Activated naive CD8-positive, alpha-beta T cell treated with anti-CD3 and anti-CD28 coated beads, Interleukin-2, amount 10 ng/mL, durations not matched to agents 7 days and 5 days (primary cell): ENCODE data around the gene UBXN10. TPM values are rescaled to one million over a fixed set of nuclear protein-coding genes. Genes with fewer than 3 reads are reported as not detected.

Experiments
- ATAC-seq: fragments of 150-1000 bp; cut with Tn5 transposase; one replicate; pipeline ENCODE4 v1.10.0; 2021; ENCODE audit warnings: low read depth, moderate library complexity
- POLR2A ChIA-PET: fragments of 350-600 bp; sonication (Branson Sonifier 250); formaldehyde crosslinking; loops from one replicate; lab custom pipeline; 2021; ENCODE audit warnings: antibody characterized with exemption; lab: Charles Lee
- DNase-seq: peaks from one replicate; pipeline ENCODE4 v3.0.0; 2021
- H3K27ac Mint-ChIP-seq: one replicate; pipeline ENCODE4 v1.8.0; 2022; ENCODE audit warnings: mild to moderate bottlenecking, mixed read lengths
- H3K27me3 Mint-ChIP-seq: one replicate; pipeline ENCODE4 v1.8.0; 2022; ENCODE audit warnings: mild to moderate bottlenecking, moderate library complexity, mixed read lengths
- H3K36me3 Mint-ChIP-seq: one replicate; pipeline ENCODE4 v1.8.0; 2021; ENCODE audit warnings: mild to moderate bottlenecking, mixed read lengths
- H3K4me1 Mint-ChIP-seq: one replicate; pipeline ENCODE4 v1.8.0; 2021; ENCODE audit warnings: mixed read lengths
- H3K4me3 Mint-ChIP-seq: one replicate; pipeline ENCODE4 v1.8.0; 2022; ENCODE audit warnings: mild to moderate bottlenecking, moderate library complexity, mixed read lengths
- H3K9me3 Mint-ChIP-seq: one replicate; pipeline ENCODE4 v1.8.0; 2021; ENCODE audit warnings: mixed read lengths
- total RNA-seq, 2 experiments: library from RNA; stranded (reverse); gene quantifications; one replicate each; pipeline ENCODE4 v1.2.3, GENCODE V29; 2021

UBXN10 gene
- total RNA-seq, 2 experiments from 2014 or later, result 0.23 to 0.28 TPM

- H3K27me3 Mint-ChIP-seq, result peaks cover 4% of the 10 kb centered on the region
- POLR2A ChIA-PET, result no interaction called here
These were observed 37.9 kb upstream of the UBXN10 start for GRCh38 chr1:20147846-20148570.

GRCh38 chr1:20148571-20149500, 37.1 kb upstream of the UBXN10 start:
- Mint-ChIP-seq H3K27me3 (peaks cover 4% of the 10 kb centered on the region), H3K4me1 (peaks cover 3% of the 10 kb centered on the region), H3K9me3 (no peaks in the 10 kb centered on the region), H3K4me3 (no peak overlapping the region), H3K36me3 (no peaks in the 10 kb centered on the region), H3K27ac (no peak overlapping the region)
- DNase-seq, result no peak
- no peak for ATAC-seq
- POLR2A ChIA-PET, result no interaction called here

More at GRCh38 chr1:20147846-20148570, 37.9 kb upstream of the UBXN10 start:
- peaks cover 3% of the 10 kb centered on the region for H3K4me1 Mint-ChIP-seq
- no peaks in the 10 kb centered on the region for H3K9me3 Mint-ChIP-seq
- no peaks in the 10 kb centered on the region for H3K36me3 Mint-ChIP-seq
- no peak overlapping the region for H3K27ac Mint-ChIP-seq
- DNase-seq, result no peak
- no peak overlapping the region for H3K4me3 Mint-ChIP-seq
- no peak for ATAC-seq

GRCh38 chr1:20149601-20150325, 36.1 kb upstream of the UBXN10 start:
- Mint-ChIP-seq H3K36me3 (no peaks in the 10 kb centered on the region), H3K27me3 (peaks cover 2% of the 10 kb centered on the region), H3K4me1 (peaks cover 11% of the 10 kb centered on the region), H3K4me3 (no peak overlapping the region), H3K9me3 (no peaks in the 10 kb centered on the region), H3K27ac (no peak overlapping the region)
- POLR2A ChIA-PET, result no interaction called here
- DNase-seq, result no peak
- ATAC-seq, result no peak

- POLR2A ChIA-PET, result no interaction called here
- no peaks in the 10 kb centered on the region for H3K9me3 Mint-ChIP-seq
- DNase-seq (no peak), ATAC-seq (no peak)
- H3K4me3 Mint-ChIP-seq, result no peak overlapping the region
- H3K36me3 Mint-ChIP-seq, result no peaks in the 10 kb centered on the region
- H3K27me3 Mint-ChIP-seq, result peaks cover 2% of the 10 kb centered on the region
- H3K4me1 Mint-ChIP-seq, result peaks cover 13% of the 10 kb centered on the region
- H3K27ac Mint-ChIP-seq, result no peak overlapping the region
These were observed 35.6 kb upstream of the UBXN10 start for GRCh38 chr1:20150326-20150705.

GRCh38 chr1:20150969-20151368, 34.9 kb upstream of the UBXN10 start:
- Mint-ChIP-seq H3K27ac (no peak overlapping the region), H3K4me3 (no peak overlapping the region), H3K36me3 (no peaks in the 10 kb centered on the region), H3K4me1 (peaks cover 13% of the 10 kb centered on the region), H3K9me3 (no peaks in the 10 kb centered on the region), H3K27me3 (peaks cover 2% of the 10 kb centered on the region)
- DNase-seq, result no peak
- POLR2A ChIA-PET, result no interaction called here
- ATAC-seq, result no peak

GRCh38 chr1:20151906-20152598, 33.8 kb upstream of the UBXN10 start:
- ATAC-seq (peak; percentile 91), DNase-seq (peak; percentile 81)
- Mint-ChIP-seq H3K27me3 (peaks cover 2% of the 10 kb centered on the region), H3K36me3 (no peaks in the 10 kb centered on the region), H3K4me3 (peak overlapping the region; percentile 72), H3K9me3 (no peaks in the 10 kb centered on the region), H3K4me1 (peaks cover 13% of the 10 kb centered on the region), H3K27ac (peak overlapping the region; percentile 54)
- POLR2A ChIA-PET, result no interaction called here

- POLR2A ChIA-PET, result interaction anchor here (0.7 kb wide), 1 partner anchor 226 kb away, joined by 3 read pairs; no protein-coding TSS in a partner anchor
- DNase-seq (no peak), ATAC-seq (no peak)
- peaks cover 13% of the 10 kb centered on the region for H3K4me1 Mint-ChIP-seq
- peaks cover 2% of the 10 kb centered on the region for H3K27me3 Mint-ChIP-seq
- H3K9me3 Mint-ChIP-seq, result no peaks in the 10 kb centered on the region
- H3K27ac Mint-ChIP-seq, result peak overlapping the region; percentile 54
- no peaks in the 10 kb centered on the region for H3K36me3 Mint-ChIP-seq
- peak overlapping the region; percentile 72 for H3K4me3 Mint-ChIP-seq
These were observed 33.3 kb upstream of the UBXN10 start for GRCh38 chr1:20152599-20152930.

GRCh38 chr1:20153000-20153418, 32.9 kb upstream of the UBXN10 start:
- H3K9me3 Mint-ChIP-seq, result no peaks in the 10 kb centered on the region
- H3K27me3 Mint-ChIP-seq, result peaks cover 2% of the 10 kb centered on the region
- ATAC-seq (no peak), DNase-seq (peak; percentile 24)
- H3K27ac Mint-ChIP-seq, result no peak overlapping the region
- no peak overlapping the region for H3K4me3 Mint-ChIP-seq
- H3K4me1 Mint-ChIP-seq, result peaks cover 13% of the 10 kb centered on the region
- H3K36me3 Mint-ChIP-seq, result no peaks in the 10 kb centered on the region
- POLR2A ChIA-PET, result interaction anchor here (0.7 kb wide), 1 partner anchor 227 kb away, joined by 3 read pairs; no protein-coding TSS in a partner anchor

GRCh38 chr1:20154301-20154831, 31.5 kb upstream of the UBXN10 start:
- Mint-ChIP-seq H3K9me3 (peaks cover 2% of the 10 kb centered on the region), H3K27ac (peak overlapping the region; percentile 74), H3K27me3 (peaks cover 2% of the 10 kb centered on the region), H3K4me3 (peak overlapping the region; percentile 33), H3K36me3 (no peaks in the 10 kb centered on the region), H3K4me1 (peaks cover 13% of the 10 kb centered on the region)
- ATAC-seq (no peak), DNase-seq (peak; percentile 27)
- POLR2A ChIA-PET, result no interaction called here

GRCh38 chr1:20158358-20159070, 27.4 kb upstream of the UBXN10 start:
- H3K36me3 Mint-ChIP-seq, result no peaks in the 10 kb centered on the region
- peaks cover 10% of the 10 kb centered on the region for H3K9me3 Mint-ChIP-seq
- H3K27me3 Mint-ChIP-seq, result no peaks in the 10 kb centered on the region
- H3K4me3 Mint-ChIP-seq, result no peak overlapping the region
- peaks cover 10% of the 10 kb centered on the region for H3K4me1 Mint-ChIP-seq
- ATAC-seq (no peak), DNase-seq (no peak)
- H3K27ac Mint-ChIP-seq, result no peak overlapping the region
- POLR2A ChIA-PET, result no interaction called here

GRCh38 chr1:20160034-20160433, 25.9 kb upstream of the UBXN10 start:
- no peak overlapping the region for H3K27ac Mint-ChIP-seq
- peaks cover 11% of the 10 kb centered on the region for H3K9me3 Mint-ChIP-seq
- H3K27me3 Mint-ChIP-seq, result no peaks in the 10 kb centered on the region
- DNase-seq (no peak), ATAC-seq (no peak)
- POLR2A ChIA-PET, result no interaction called here
- H3K36me3 Mint-ChIP-seq, result no peaks in the 10 kb centered on the region
- no peaks in the 10 kb centered on the region for H3K4me1 Mint-ChIP-seq
- H3K4me3 Mint-ChIP-seq, result no peak overlapping the region

- Mint-ChIP-seq H3K36me3 (no peaks in the 10 kb centered on the region), H3K4me3 (no peak overlapping the region), H3K27ac (no peak overlapping the region), H3K9me3 (peaks cover 10% of the 10 kb centered on the region), H3K4me1 (peaks cover 2% of the 10 kb centered on the region), H3K27me3 (peaks cover 6% of the 10 kb centered on the region)
- ATAC-seq, result no peak
- no peak for DNase-seq
- POLR2A ChIA-PET, result no interaction called here
These were observed 21.1 kb upstream of the UBXN10 start for GRCh38 chr1:20164694-20165202.
